SH-SY5Y (cell line): Measurements from ENCODE around the gene SUSD6.

ENCODE experiments used
- GATA2 ChIP-seq: IDR thresholded peaks from 2 replicates; pipeline ENCODE4 v1.6.1; 2011; ENCODE audit warnings: mild to moderate bottlenecking, low read depth, low read length
- GATA3 ChIP-seq: IDR thresholded peaks from 2 replicates; pipeline ENCODE4 v1.6.1; 2011; ENCODE audit warnings: low read depth, mild to moderate bottlenecking, low read length, moderate library complexity

GRCh38 chr14:69708586-69709560, 97.5 kb downstream of the SUSD6 start:
- TF ChIP-seq GATA3, result no peak
- no peak for TF ChIP-seq GATA2
